Tibial artery (tissue), 4 donors: ENCODE results near the gene SLC22A7.

ENCODE experiments used
- DNase-seq, 2 donors: peaks; one replicate each; pipeline ENCODE4 v3.0.0-alpha.2; 2019
- H3K27ac ChIP-seq, 2 donors: fragments of 200-600 bp; sonication (generic) in 1 of 2; 1 replicate in 1 of 2; 2 replicates in 1 of 2; pipeline ENCODE4 v1.5.1; 2018 to 2019; ENCODE audit warnings: mild to moderate bottlenecking in 1 of 2
- H3K27me3 ChIP-seq, 2 donors: fragments of 200-600 bp; sonication (generic) in 1 of 2; one replicate each; pipeline versions ENCODE4 v1.5.1 to v1.6.0; 2016 to 2019
- H3K36me3 ChIP-seq, 3 donors: fragments of 200-600 bp; sonication (generic) in 2 of 3; one replicate each; pipeline ENCODE4 v1.5.1; 2016 to 2019; ENCODE audit warnings: mild to moderate bottlenecking in 2 of 3
- H3K4me1 ChIP-seq, 4 donors: fragments of 200-600 bp; sonication (generic) in 2 of 4; 1 replicate in 3 of 4; 2 replicates in 1 of 4; pipeline ENCODE4 v1.5.1; 2016 to 2019
- H3K4me3 ChIP-seq, 2 donors: fragments of 200-600 bp; sonication (generic) in 1 of 2; 1 replicate in 1 of 2; 2 replicates in 1 of 2; pipeline ENCODE4 v1.5.1; 2018 to 2019; ENCODE audit warnings: mild to moderate bottlenecking in 2 of 2
- H3K9me3 ChIP-seq, 3 donors: fragments of 200-600 bp; sonication (generic) in 1 of 3; one replicate each; pipeline ENCODE4 v1.5.1; 2016 to 2019
- intact Hi-C: fragments of 100-400 bp; cut with DNase I; formaldehyde crosslinking; loops from one replicate; pipeline ENCODE4 v1.15.0; 2023; ENCODE audit warnings: low total_unique reads
- TF ChIP-seq, protein P1 (sequence below), 2 experiments: fragments of 200-600 bp in 1 of 2; fragments of 450-650 bp in 1 of 2; IDR thresholded peaks; one replicate each; pipeline ENCODE4 v1.5.1; 2017 to 2019; ENCODE audit warnings: antibody characterized with exemption in 2 of 2, mild to moderate bottlenecking in 1 of 2, moderate library complexity in 1 of 2

The SLC22A7 gene

DNA sequence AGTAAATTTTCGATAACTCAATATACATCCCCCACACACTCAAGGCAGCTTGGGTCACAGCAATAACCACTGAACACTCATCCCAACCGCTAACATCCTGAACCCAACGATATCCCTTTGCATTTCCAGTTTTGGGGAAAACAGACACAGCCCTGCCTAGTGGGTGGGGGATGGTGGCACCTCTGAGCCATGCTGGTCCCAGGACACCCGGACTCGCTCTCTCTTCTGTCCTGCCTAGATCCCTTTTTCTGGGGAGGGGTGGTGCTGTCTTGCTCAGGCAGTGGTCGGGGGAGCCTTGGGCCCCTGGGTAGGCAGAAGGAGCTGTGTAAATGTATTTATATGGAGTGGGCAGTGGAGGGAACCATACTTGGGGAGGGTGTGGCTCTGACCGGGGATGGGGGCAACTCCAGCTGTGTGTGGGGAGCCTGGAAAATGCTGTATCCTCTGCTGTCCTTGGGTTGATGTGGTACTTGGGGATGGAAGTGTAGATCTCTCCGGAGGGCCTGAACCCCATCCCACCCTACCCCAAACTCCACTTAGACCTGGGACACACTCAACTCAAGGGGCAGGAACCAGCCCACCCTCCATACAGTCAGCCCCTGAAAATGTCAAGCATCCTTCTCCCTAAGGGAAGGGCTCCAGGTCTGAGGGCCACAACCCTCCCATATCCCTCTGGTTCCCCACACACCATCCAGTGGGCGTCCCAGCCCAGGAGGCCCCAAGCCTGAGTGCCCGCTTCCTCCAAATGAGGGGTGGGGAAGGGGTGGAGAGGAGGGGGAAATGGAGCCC lies 23.7 kb upstream of the SLC22A7 start:
- H3K4me1 ChIP-seq = peaks cover 0 to 21% (median 18%) of the 10 kb centered on the region in 4 donors
- no peak overlapping the region for H3K4me3 ChIP-seq
- H3K27me3 ChIP-seq = peaks cover 3 to 37% of the 10 kb centered on the region in 2 donors
- H3K36me3 ChIP-seq = no peaks in the 10 kb centered on the region
- DNase-seq = no peak
- H3K27ac ChIP-seq = no peak overlapping the region
- intact Hi-C loops = no loop called here
- no peaks in the 10 kb centered on the region for H3K9me3 ChIP-seq
- TF ChIP-seq, protein P1, sequence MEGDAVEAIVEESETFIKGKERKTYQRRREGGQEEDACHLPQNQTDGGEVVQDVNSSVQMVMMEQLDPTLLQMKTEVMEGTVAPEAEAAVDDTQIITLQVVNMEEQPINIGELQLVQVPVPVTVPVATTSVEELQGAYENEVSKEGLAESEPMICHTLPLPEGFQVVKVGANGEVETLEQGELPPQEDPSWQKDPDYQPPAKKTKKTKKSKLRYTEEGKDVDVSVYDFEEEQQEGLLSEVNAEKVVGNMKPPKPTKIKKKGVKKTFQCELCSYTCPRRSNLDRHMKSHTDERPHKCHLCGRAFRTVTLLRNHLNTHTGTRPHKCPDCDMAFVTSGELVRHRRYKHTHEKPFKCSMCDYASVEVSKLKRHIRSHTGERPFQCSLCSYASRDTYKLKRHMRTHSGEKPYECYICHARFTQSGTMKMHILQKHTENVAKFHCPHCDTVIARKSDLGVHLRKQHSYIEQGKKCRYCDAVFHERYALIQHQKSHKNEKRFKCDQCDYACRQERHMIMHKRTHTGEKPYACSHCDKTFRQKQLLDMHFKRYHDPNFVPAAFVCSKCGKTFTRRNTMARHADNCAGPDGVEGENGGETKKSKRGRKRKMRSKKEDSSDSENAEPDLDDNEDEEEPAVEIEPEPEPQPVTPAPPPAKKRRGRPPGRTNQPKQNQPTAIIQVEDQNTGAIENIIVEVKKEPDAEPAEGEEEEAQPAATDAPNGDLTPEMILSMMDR (IDR thresholded peaks at IDR 0.05) = no peak

DNA sequence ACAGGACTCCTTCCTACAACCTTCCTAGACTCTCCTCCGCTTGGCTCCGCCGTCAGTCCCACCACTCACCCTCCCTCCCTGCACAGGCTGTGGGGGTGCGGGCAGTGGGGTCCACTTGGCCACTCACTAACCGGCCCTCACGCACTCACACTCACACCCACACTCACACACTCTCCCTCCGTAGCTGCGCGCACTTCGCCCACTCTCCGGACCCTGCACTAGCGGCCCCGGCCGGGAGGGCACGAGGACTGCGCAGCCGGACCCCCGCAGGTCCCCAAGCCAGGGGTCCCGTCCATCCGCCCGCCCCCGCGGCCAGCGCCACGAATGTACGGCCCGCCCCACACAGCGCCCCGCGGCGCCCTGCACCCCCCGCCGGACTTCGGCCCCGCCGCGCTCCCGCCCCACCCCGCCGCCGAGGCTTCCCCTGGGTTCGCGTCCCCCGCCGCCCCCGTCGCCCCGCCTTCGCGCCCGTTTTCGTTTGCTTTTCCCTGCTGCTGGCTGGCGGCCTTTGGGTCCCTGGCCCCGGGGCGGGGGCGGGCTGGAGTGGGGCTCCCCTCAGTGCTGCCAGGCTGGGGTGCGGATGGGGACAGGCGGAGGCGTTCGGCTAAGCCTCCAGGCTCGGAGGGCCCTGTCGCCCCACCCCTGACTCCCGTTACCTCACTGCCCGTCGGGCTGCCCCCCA lies 23.0 kb upstream of the SLC22A7 start:
- peaks cover 0 to 14% (median 11%) of the 10 kb centered on the region in 4 donors for H3K4me1 ChIP-seq
- H3K36me3 ChIP-seq = no peaks in the 10 kb centered on the region
- H3K27ac ChIP-seq = no peak overlapping the region
- peak overlapping the region; percentile 29 to 48 for H3K4me3 ChIP-seq
- TF ChIP-seq, protein P1 (IDR thresholded peaks at IDR 0.05) = no peak
- DNase-seq = no peak
- H3K9me3 ChIP-seq = no peaks in the 10 kb centered on the region
- peaks cover 3 to 37% of the 10 kb centered on the region in 2 donors for H3K27me3 ChIP-seq
- intact Hi-C loops = no loop called here

DNA sequence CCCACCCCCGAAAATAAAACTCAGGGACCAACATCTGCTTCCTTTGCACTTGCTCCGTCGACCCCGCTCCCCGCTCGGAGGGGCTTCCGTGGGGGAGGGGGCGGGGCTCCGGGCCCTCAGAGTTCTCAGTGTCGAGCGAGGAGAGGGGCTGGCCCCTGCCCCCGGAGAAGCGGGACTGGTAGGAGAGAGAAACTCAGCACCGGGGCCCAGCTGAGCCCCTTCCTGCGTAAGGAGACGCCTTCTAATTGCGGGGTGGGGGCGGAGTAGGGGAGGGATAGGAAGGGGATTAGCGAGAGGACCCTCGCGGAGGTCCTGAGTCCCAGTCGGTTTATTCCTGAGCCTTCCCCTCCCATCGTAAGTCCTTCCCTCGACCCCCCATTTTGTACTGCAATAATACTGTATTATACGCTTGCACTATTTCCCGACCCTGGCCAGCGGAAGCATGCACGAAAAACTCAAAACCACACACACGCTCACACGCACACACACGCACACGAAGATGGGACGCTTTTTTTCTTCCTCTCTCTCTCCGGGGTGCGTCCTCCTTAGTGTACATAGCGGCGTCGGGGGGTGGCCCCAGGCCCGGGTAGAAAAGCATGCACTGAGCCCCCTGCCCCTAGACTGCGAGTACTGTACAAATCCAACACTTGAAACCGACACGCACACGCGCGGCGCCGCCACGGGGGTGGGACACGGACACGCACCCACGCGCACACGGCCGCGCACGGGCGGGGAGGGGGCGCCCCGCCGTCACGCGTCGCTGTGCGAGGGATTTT lies 22.1 kb upstream of the SLC22A7 start:
- Histone ChIP-seq H3K4me3 (peak overlapping the region in 1 of 2 donors; percentile 48), H3K36me3 (no peaks in the 10 kb centered on the region), H3K9me3 (no peaks in the 10 kb centered on the region), H3K27ac (no peak overlapping the region), H3K27me3 (peaks cover 3 to 37% of the 10 kb centered on the region in 2 donors), H3K4me1 (peaks cover 0 to 12% (median 10%) of the 10 kb centered on the region in 4 donors)
- TF ChIP-seq, protein P1 (IDR thresholded peaks at IDR 0.05) = no peak
- no peak for DNase-seq
- intact Hi-C loops = no loop called here

DNA sequence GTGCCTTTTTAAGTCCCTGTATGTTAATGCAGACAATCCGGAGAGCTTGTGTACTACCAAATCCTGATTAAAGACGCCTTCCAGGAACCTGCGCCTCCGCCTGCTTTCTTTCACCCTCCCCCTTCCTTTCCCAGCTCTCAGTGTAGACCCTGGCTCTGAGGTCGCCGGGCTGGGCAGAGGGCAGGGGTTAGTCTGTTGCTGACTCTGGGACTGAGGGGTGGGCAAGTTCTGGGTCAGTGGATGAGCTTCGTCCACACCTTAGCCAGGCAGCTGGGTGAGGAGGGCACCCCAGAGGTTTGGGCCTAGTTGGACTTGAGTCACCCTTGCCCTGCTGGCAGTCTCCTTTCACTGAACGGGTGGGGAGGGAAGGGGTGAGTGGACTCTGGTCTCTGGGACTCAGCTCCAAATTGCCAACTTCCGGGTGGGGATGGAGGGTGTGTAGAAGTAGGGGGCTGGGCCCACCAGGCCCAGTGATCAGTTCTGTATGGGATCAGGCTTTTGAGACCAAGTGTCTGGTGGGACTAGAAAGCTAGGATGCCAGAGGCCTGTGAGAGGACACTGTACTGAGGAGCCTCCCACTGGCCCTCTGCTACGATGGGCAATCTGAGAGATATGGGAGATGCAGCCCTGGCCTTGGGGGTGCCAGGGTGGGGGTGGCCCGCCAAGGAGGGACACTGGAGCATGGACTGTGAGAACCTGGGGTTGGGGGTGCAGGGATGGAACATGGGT lies 21.3 kb upstream of the SLC22A7 start:
- TF ChIP-seq, protein P1 (IDR thresholded peaks at IDR 0.05) = no peak
- H3K4me3 ChIP-seq = no peak overlapping the region
- H3K9me3 ChIP-seq = no peaks in the 10 kb centered on the region
- peaks cover 3 to 37% of the 10 kb centered on the region in 2 donors for H3K27me3 ChIP-seq
- no peaks in the 10 kb centered on the region for H3K36me3 ChIP-seq
- no peak for DNase-seq
- no peak overlapping the region for H3K27ac ChIP-seq
- intact Hi-C loops = no loop called here
- H3K4me1 ChIP-seq = peaks cover 0 to 12% (median 10%) of the 10 kb centered on the region in 4 donors

DNA sequence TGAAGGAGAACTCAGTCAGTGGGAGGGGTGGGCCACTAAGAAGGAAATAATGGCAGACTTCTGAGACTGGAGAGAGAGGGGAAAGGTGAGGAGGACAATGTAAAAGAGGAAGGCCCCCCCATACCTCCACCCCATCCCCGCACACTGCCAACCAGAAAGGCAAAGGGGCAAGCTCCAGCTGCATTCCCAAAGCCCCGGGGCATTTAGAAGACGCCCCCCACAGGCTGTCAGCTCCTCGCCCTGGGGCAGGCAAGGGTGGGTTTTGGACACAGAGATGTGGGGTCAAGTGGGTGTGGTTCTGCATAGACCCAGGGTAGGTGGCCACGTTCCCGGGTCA lies 20.8 kb upstream of the SLC22A7 start:
- TF ChIP-seq, protein P1 (IDR thresholded peaks at IDR 0.05) = no peak
- no peak overlapping the region for H3K4me3 ChIP-seq
- H3K27ac ChIP-seq = no peak overlapping the region
- DNase-seq = no peak
- H3K36me3 ChIP-seq = no peaks in the 10 kb centered on the region
- H3K4me1 ChIP-seq = peaks cover 0 to 12% (median 10%) of the 10 kb centered on the region in 4 donors
- intact Hi-C loops = no loop called here
- H3K9me3 ChIP-seq = no peaks in the 10 kb centered on the region
- H3K27me3 ChIP-seq = peaks cover 3 to 39% of the 10 kb centered on the region in 2 donors
